Activated CD8-positive, alpha-beta memory T cell treated with anti-CD3 and anti-CD28 coated beads, Interleukin-2, amount 50 U/mL, for 1 hour (primary cell): ENCODE data around the gene NMRK1.

Experiments
- DNase-seq: peaks from one replicate; pipeline ENCODE4 v3.0.0-alpha.2; 2020; ENCODE audit errors: extremely low read depth

Gene NMRK1

GRCh38 chr9:75061169-75061568 lies 26.8 kb downstream of the NMRK1 start:
- no peak for DNase-seq

GRCh38 chr9:75054368-75055001 lies 33.5 kb downstream of the NMRK1 start:
- DNase-seq: no peak

GRCh38 chr9:75053869-75054268 lies 34.1 kb downstream of the NMRK1 start:
- no peak for DNase-seq

- DNase-seq: no peak
These were observed 36.7 kb downstream of the NMRK1 start for GRCh38 chr9:75051285-75051684.

GRCh38 chr9:75047506-75047905 lies 40.4 kb downstream of the NMRK1 start:
- DNase-seq: no peak

GRCh38 chr9:75046725-75047345 lies 41.1 kb downstream of the NMRK1 start:
- no peak for DNase-seq

- DNase-seq: no peak
These were observed 46.9 kb downstream of the NMRK1 start for GRCh38 chr9:75041041-75041440.

- DNase-seq: no peak
These were observed 48.2 kb downstream of the NMRK1 start for GRCh38 chr9:75039801-75040200.

- no peak for DNase-seq
These were observed 48.9 kb downstream of the NMRK1 start for GRCh38 chr9:75039009-75039408.

GRCh38 chr9:75036793-75037192 lies 51.2 kb downstream of the NMRK1 start:
- no peak for DNase-seq

- DNase-seq: no peak
These were observed 54.0 kb downstream of the NMRK1 start for GRCh38 chr9:75033791-75034473.

- DNase-seq: no peak
These were observed 60.5 kb downstream of the NMRK1 start for GRCh38 chr9:75027187-75028107.

GRCh38 chr9:75023846-75024245 lies 64.1 kb downstream of the NMRK1 start:
- no peak for DNase-seq

GRCh38 chr9:75019654-75020053 lies 68.3 kb downstream of the NMRK1 start:
- DNase-seq: no peak

GRCh38 chr9:75019022-75019421 lies 68.9 kb downstream of the NMRK1 start:
- DNase-seq: no peak

- DNase-seq: no peak
These were observed 70.6 kb downstream of the NMRK1 start for GRCh38 chr9:75017378-75017777.

GRCh38 chr9:75013735-75014134 lies 74.2 kb downstream of the NMRK1 start:
- no peak for DNase-seq
